GM10248 (cell line): Measurements from ENCODE around the gene PPARA.
"Not testable (repeated sequence)": the region's sequence is repeated elsewhere in the genome, so short reads cannot be mapped to it uniquely, and the experiment has no call there.

Experiments
- CTCF ChIA-PET: fragments of 300-600 bp; sonication (Branson Sonifier 250); formaldehyde crosslinking; extraction: SDS; loops from one replicate; lab custom pipeline; 2021; ENCODE audit warnings: antibody characterized with exemption; lab: Yijun Ruan, JAX
- POLR2A ChIA-PET: fragments of 350-650 bp; sonication (Branson Sonifier 250); formaldehyde crosslinking; extraction: SDS; loops from one replicate; lab custom pipeline; 2020; ENCODE audit warnings: antibody characterized with exemption; lab: Yijun Ruan, JAX
- DNase-seq: peaks from one replicate; pipeline ENCODE4 v3.0.0; 2012; ENCODE audit errors: extremely low spot score
- CTCF ChIP-seq: IDR thresholded peaks from 2 replicates; pipeline ENCODE4 v1.5.1; 2012; ENCODE audit warnings: mild to moderate bottlenecking, low read depth; ENCODE audit errors: extremely low read depth, missing control alignments, control extremely low read depth

Gene PPARA

GRCh38 chr22:46263216-46263590 is 112.9 kb downstream of the PPARA start, which contains the start of gene PKDREJ:
Gene PKDREJ (minus strand): TSS chr22:46263343. CDS start chr22:46263322, 21 bp downstream.
- TF ChIP-seq CTCF: no peak
- POLR2A ChIA-PET: no interaction called here
- no peak for DNase-seq
- CTCF ChIA-PET: no interaction called here

- ChIA-PET POLR2A (interaction anchor here (0.6 kb wide), 1 partner anchor 1117 kb away, joined by 10 read pairs; no protein-coding TSS in a partner anchor), CTCF (interaction anchor here (0.8 kb wide), 1 partner anchor 13 kb away, joined by 3 read pairs; no protein-coding TSS in a partner anchor)
- not testable (repeated sequence) for DNase-seq
Observed at GRCh38 chr22:46264520-46264919, 114.2 kb downstream of the PPARA start.

DNA sequence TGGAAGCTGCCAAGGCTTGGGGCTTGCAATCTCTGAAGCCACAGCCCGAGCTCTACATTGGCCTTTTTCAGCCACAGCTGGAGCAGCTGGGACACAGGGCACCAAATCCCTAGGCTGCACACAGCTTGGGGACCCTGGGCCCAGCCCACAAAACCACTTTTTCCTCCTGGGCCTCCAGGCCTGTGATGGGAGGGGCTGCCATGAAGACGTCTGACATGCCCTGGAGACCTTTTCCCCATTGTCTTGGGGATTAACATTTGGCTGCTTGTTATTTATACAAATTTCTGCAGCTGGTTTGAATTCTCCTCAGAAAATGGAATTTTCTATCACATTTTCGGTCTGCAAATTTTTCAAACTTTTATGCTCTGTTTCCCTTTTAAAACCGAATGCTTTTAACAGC is 115.3 kb downstream of the PPARA start:
- CTCF ChIA-PET, POLR2A ChIA-PET, DNase-seq: not testable (repeated sequence)

- POLR2A ChIA-PET: interaction anchor here (0.6 to 1.0 kb wide), 5 partner anchors 9 to 115 kb away, joined by 3 to 4 read pairs (median 3); partner anchors contain the start of gene CDPF1
- peak; percentile 95 for DNase-seq
- TF ChIP-seq CTCF: no peak
- CTCF ChIA-PET: interaction anchor here (0.8 to 1.7 kb wide), 4 partner anchors 10 to 146 kb away, joined by 3 to 5 read pairs (median 3); no protein-coding TSS in a partner anchor
Observed at GRCh38 chr22:46267431-46268279, 117.3 kb downstream of the PPARA start, which contains the start of gene TTC38. Gene TTC38 (plus strand): TSS chr22:46268008. CDS start chr22:46268040, 32 bp downstream.

DNA sequence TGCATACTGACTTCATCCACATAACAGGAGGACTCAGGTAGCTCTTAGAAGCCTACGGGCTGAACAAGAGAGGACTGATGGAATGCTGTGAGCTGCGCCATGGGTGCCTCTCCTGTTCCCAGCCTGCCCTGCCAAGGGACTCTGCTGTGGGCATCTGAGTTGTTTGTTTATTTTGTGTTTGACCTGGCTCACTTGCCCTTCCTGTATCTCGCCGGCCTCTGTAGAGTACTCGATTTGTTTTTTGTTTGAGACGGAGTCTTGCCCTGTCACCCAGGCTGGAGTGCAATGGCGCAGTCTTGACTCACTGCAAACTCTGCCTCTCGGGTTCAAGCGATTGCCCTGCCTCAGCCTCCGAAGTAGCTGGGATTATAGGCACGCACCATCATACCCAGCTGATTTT is 119.2 kb downstream of the PPARA start:
- POLR2A ChIA-PET: no interaction called here
- CTCF ChIA-PET: interaction anchor here (1.1 to 1.6 kb wide), 2 partner anchors 9 to 42 kb away, joined by 3 read pairs; no protein-coding TSS in a partner anchor
- TF ChIP-seq CTCF: no peak
- no peak for DNase-seq

DNA sequence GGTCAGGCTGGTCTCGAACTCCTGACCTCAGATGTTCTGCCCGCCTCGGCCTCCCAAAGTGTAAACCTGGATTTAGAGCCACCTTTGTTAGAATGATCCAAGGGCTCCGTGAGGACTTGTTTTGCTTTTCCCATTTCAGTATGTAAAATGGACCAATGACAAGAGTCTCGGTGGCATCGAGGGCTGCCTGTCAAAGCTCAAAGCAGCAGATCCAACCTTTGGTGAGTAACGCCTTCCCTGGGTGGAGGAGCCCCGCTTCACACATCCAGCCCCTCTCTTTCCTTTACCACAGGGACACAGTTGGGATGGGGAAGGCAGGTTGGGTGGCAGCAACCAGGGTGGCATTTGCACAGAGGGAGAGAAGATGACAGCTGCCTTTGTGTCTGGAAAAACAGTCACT is 121.9 kb downstream of the PPARA start:
- no peak for TF ChIP-seq CTCF
- CTCF ChIA-PET: no interaction called here
- DNase-seq: no peak
- POLR2A ChIA-PET: no interaction called here

- CTCF ChIA-PET: no interaction called here
- no peak for TF ChIP-seq CTCF
- POLR2A ChIA-PET: no interaction called here
- no peak for DNase-seq
Observed at GRCh38 chr22:46272762-46273431, 122.6 kb downstream of the PPARA start.
